ENCODE measurements around the gene ANKRD22.

The ANKRD22 gene

GRCh38 chr10:88857831-88858230 is 6.2 kb upstream of the ANKRD22 start:
- no peak for ATAC-seq (ENCODE audit: low read depth)
- no peak for TF ChIP-seq CTCF (IDR thresholded peaks at IDR 0.05; ENCODE audit: poor library complexity, severe bottlenecking)
- Histone ChIP-seq H3K27me3 (ENCODE audit: insufficient read depth, poor library complexity, severe bottlenecking) (no peaks in the 10 kb centered on the region), H3K9me3 (ENCODE audit: severe bottlenecking) (no peaks in the 10 kb centered on the region), H3K4me3 (ENCODE audit: severe bottlenecking) (no peak overlapping the region), H3K4me1 (ENCODE audit: insufficient read depth, poor library complexity, severe bottlenecking) (peaks cover 6% of the 10 kb centered on the region), H3K27ac (ENCODE audit: poor library complexity, severe bottlenecking) (no peak overlapping the region), H3K36me3 (ENCODE audit: low read depth) (no peaks in the 10 kb centered on the region)
- no peak for DNase-seq (ENCODE audit: low spot score)

- ATAC-seq (ENCODE audit: low read depth) (no peak), DNase-seq (ENCODE audit: low spot score) (no peak)
- H3K27ac ChIP-seq (ENCODE audit: poor library complexity, severe bottlenecking) = no peak overlapping the region
- no peaks in the 10 kb centered on the region for H3K36me3 ChIP-seq (ENCODE audit: low read depth)
- H3K4me3 ChIP-seq (ENCODE audit: severe bottlenecking) = no peak overlapping the region
- no peaks in the 10 kb centered on the region for H3K27me3 ChIP-seq (ENCODE audit: insufficient read depth, poor library complexity, severe bottlenecking)
- H3K4me1 ChIP-seq (ENCODE audit: insufficient read depth, poor library complexity, severe bottlenecking) = peaks cover 30% of the 10 kb centered on the region
- no peak for TF ChIP-seq CTCF (IDR thresholded peaks at IDR 0.05; ENCODE audit: poor library complexity, severe bottlenecking)
- H3K9me3 ChIP-seq (ENCODE audit: severe bottlenecking) = no peaks in the 10 kb centered on the region
Observed at GRCh38 chr10:88854684-88855083, 3.0 kb upstream of the ANKRD22 start.

DNA sequence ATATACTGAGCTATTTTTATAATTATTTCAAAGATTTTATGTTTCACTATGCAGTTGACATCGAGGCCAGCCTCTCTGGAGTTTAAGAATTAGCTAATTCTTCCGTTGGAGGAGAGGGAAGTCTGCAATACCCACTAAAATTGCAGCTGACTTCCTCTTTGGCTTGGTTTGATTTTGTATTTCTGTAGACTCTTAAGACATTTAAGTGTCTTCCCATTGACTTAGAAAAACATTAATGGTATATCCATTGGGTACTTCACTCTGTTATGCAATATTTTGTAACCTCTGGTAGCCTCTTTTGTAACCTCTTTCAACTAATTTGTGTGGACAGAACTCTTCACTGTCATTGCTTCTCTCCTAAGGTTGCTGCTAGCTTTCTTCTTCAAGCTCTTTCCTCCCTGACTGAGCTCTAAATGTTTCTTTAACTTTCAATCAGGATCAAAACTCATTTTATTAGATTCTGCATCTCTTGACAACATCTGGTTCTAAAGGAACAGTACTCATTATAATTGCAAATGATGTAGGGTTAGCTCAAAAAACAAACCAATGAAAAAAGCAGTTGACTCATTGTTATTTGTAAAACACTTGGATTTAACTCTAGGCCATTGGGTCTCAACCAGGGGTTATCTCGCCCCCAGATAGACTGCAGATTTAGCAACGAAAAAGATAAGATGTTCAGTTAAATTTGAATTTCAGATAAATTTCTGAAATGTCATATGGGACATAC is 1.7 kb upstream of the ANKRD22 start:
- ATAC-seq (ENCODE audit: low read depth) (no peak), DNase-seq (ENCODE audit: low spot score) (no peak)
- H3K36me3 ChIP-seq (ENCODE audit: low read depth) = no peaks in the 10 kb centered on the region
- no peaks in the 10 kb centered on the region for H3K27me3 ChIP-seq (ENCODE audit: insufficient read depth, poor library complexity, severe bottlenecking)
- peaks cover 38% of the 10 kb centered on the region for H3K4me1 ChIP-seq (ENCODE audit: insufficient read depth, poor library complexity, severe bottlenecking)
- H3K4me3 ChIP-seq (ENCODE audit: severe bottlenecking) = no peak overlapping the region
- no peaks in the 10 kb centered on the region for H3K9me3 ChIP-seq (ENCODE audit: severe bottlenecking)
- peak overlapping the region; percentile 60 for H3K27ac ChIP-seq (ENCODE audit: poor library complexity, severe bottlenecking)
- TF ChIP-seq CTCF (IDR thresholded peaks at IDR 0.05; ENCODE audit: poor library complexity, severe bottlenecking) = no peak

DNA sequence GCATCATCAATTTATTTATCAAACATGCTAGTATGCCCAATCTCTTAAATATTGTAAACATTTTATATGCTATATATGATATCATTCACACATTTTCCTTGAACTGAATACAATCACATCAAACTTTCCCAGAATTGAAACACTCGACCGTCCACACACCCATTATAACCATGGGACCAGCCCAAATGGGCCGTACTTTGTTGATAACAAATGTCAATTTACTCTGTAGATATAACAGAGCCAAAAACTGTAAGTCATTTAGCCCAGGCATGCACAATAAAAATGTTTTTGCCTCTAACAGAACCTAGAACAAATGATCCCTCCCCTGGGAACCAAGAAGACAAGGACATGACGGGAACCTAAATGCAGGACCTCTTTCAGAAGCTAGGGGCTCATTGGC is 683 bp upstream of the ANKRD22 start:
- Histone ChIP-seq H3K27ac (ENCODE audit: poor library complexity, severe bottlenecking) (peak overlapping the region; percentile 60), H3K9me3 (ENCODE audit: severe bottlenecking) (no peaks in the 10 kb centered on the region), H3K4me1 (ENCODE audit: insufficient read depth, poor library complexity, severe bottlenecking) (peaks cover 40% of the 10 kb centered on the region), H3K36me3 (ENCODE audit: low read depth) (no peaks in the 10 kb centered on the region), H3K4me3 (ENCODE audit: severe bottlenecking) (no peak overlapping the region), H3K27me3 (ENCODE audit: insufficient read depth, poor library complexity, severe bottlenecking) (no peaks in the 10 kb centered on the region)
- no peak for TF ChIP-seq CTCF (IDR thresholded peaks at IDR 0.05; ENCODE audit: poor library complexity, severe bottlenecking)
- no peak for ATAC-seq (ENCODE audit: low read depth)
- no peak for DNase-seq (ENCODE audit: low spot score)

GRCh38 chr10:88850712-88851111 is 932 bp downstream of the ANKRD22 start:
- Histone ChIP-seq H3K27me3 (ENCODE audit: insufficient read depth, poor library complexity, severe bottlenecking) (no peaks in the 10 kb centered on the region), H3K4me3 (ENCODE audit: severe bottlenecking) (no peak overlapping the region)
- DNase-seq (ENCODE audit: low spot score) = no peak

More at GRCh38 chr10:88850712-88851111, 932 bp downstream of the ANKRD22 start:
- Histone ChIP-seq H3K4me1 (ENCODE audit: insufficient read depth, poor library complexity, severe bottlenecking) (peaks cover 40% of the 10 kb centered on the region), H3K36me3 (ENCODE audit: low read depth) (no peaks in the 10 kb centered on the region), H3K9me3 (ENCODE audit: severe bottlenecking) (no peaks in the 10 kb centered on the region), H3K27ac (ENCODE audit: poor library complexity, severe bottlenecking) (peak overlapping the region; percentile 60)
- ATAC-seq (ENCODE audit: low read depth) = no peak
- TF ChIP-seq CTCF (IDR thresholded peaks at IDR 0.05; ENCODE audit: poor library complexity, severe bottlenecking) = no peak
